ENCODE measurements around the gene NFATC3.

NFATC3 gene

GRCh38 chr16:68273896-68274295 is 188.7 kb downstream of the NFATC3 start:
- DNase-seq (ENCODE audit: low read depth), result no peak

- no peak for DNase-seq (ENCODE audit: low read depth)
Measured at GRCh38 chr16:68274441-68274840, 189.3 kb downstream of the NFATC3 start.

- no peak for DNase-seq (ENCODE audit: low read depth)
Measured at GRCh38 chr16:68275611-68276191, 190.5 kb downstream of the NFATC3 start.

- DNase-seq (ENCODE audit: low read depth), result no peak
Measured at GRCh38 chr16:68276223-68276622, 191.1 kb downstream of the NFATC3 start.

All from non-pigmented ciliary epithelial cell (primary cell).